Activated T-cell treated with anti-CD3 and anti-CD28 coated beads, Interleukin-2, amount 50 U/mL, for 72 hours (primary cell): ENCODE data around the gene ACSF2. TPM values are rescaled to one million over a fixed set of nuclear protein-coding genes. Genes with fewer than 3 reads are reported as not detected.
A peak's percentile ranks its signal among the peaks of the same experiment; 100 is the strongest.

ENCODE experiments used
- ATAC-seq, 2 donors: fragments of 150-1000 bp; cut with Tn5 transposase; replicated peaks in 1 of 2; 2 replicates each; pipeline ENCODE4 v1.10.0; 2021; ENCODE audit warnings: moderate library complexity in 2 of 2, mild to moderate bottlenecking in 1 of 2
- DNase-seq, 2 donors: peaks; one replicate each; pipeline ENCODE4 v3.0.0; 2021 to 2022; ENCODE audit warnings: mixed read lengths in 1 of 2
- H3K27ac Mint-ChIP-seq: one replicate; pipeline ENCODE4 v1.8.0; 2022; ENCODE audit warnings: mild to moderate bottlenecking, moderate library complexity, mixed read lengths
- H3K27me3 Mint-ChIP-seq: one replicate; pipeline ENCODE4 v1.8.0; 2022; ENCODE audit warnings: low read depth, mixed read lengths
- H3K36me3 Mint-ChIP-seq, 2 donors: one replicate each; pipeline ENCODE4 v1.8.0; 2022; ENCODE audit warnings: mixed read lengths in 2 of 2, mild to moderate bottlenecking in 1 of 2; ENCODE audit not compliant: insufficient read depth in 2 of 2
- H3K4me1 Mint-ChIP-seq: one replicate; pipeline ENCODE4 v1.8.0; 2022; ENCODE audit warnings: low read depth, mixed read lengths
- H3K4me3 Mint-ChIP-seq, 2 donors: one replicate each; pipeline ENCODE4 v1.8.0; 2022; ENCODE audit warnings: mild to moderate bottlenecking in 2 of 2, mixed read lengths in 2 of 2, moderate library complexity in 2 of 2
- H3K9me3 Mint-ChIP-seq, 2 donors: one replicate each; pipeline ENCODE4 v1.8.0; 2022; ENCODE audit warnings: mixed read lengths in 2 of 2
- total RNA-seq, 2 donors: library from RNA; stranded (reverse); gene quantifications; one replicate each; pipeline ENCODE4 v1.2.3, GENCODE V29; 2022

Gene ACSF2, protein sequence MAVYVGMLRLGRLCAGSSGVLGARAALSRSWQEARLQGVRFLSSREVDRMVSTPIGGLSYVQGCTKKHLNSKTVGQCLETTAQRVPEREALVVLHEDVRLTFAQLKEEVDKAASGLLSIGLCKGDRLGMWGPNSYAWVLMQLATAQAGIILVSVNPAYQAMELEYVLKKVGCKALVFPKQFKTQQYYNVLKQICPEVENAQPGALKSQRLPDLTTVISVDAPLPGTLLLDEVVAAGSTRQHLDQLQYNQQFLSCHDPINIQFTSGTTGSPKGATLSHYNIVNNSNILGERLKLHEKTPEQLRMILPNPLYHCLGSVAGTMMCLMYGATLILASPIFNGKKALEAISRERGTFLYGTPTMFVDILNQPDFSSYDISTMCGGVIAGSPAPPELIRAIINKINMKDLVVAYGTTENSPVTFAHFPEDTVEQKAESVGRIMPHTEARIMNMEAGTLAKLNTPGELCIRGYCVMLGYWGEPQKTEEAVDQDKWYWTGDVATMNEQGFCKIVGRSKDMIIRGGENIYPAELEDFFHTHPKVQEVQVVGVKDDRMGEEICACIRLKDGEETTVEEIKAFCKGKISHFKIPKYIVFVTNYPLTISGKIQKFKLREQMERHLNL
- total RNA-seq, result 10 to 100 TPM; 30.2 to 43.0 TPM

DNA sequence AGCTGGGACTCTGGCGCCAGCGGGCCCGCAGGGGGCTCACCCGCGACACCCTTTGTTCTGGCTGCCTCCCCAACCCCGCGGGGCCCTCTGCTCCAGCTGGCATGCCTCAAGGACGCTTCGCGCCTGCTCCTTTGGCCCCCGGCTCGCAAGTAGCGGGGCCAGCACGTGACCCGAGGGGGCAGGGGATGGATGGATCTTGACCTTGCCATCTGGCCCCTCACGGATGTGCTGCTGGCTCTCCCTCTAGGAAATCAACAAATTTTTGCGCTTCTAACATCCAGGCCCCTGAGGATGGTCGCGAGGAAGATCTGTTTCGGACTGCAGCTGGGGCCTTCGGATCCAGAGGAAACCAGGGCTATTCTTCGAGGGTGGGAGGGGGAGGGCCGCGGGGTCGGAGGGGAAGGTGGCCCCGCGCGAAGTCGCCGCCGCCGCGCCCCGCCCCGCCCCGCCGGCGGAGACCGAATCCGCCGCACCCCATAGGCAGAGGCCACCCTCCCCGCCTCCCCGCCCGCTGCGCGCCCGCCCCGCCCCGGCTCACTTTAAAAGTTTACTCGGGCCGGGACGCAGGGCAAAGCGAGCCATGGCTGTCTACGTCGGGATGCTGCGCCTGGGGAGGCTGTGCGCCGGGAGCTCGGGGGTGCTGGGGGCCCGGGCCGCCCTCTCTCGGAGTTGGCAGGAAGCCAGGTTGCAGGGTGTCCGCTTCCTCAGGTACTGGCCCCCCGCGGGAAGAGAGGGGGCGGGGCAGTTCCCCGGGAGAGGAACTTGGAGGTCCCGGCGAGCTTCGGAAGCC lies at the start of gene ACSF2:
TSS of gene ACSF2 (plus strand) at position 537 of the 790 bp plus-strand sequence. CDS start at position 581, 44 bp downstream.
- peak; percentile 90 to 91 for ATAC-seq
- Mint-ChIP-seq H3K9me3 (no peaks in the 10 kb centered on the region), H3K36me3 (no peaks in the 10 kb centered on the region), H3K27ac (peak within 1 kb of the TSS; percentile 38), H3K4me1 (peaks cover 39% of the 10 kb centered on the region), H3K27me3 (no peaks in the 10 kb centered on the region), H3K4me3 (peak within 1 kb of the TSS; percentile 93 to 95)
- DNase-seq, result peak; percentile 81 to 82

DNA sequence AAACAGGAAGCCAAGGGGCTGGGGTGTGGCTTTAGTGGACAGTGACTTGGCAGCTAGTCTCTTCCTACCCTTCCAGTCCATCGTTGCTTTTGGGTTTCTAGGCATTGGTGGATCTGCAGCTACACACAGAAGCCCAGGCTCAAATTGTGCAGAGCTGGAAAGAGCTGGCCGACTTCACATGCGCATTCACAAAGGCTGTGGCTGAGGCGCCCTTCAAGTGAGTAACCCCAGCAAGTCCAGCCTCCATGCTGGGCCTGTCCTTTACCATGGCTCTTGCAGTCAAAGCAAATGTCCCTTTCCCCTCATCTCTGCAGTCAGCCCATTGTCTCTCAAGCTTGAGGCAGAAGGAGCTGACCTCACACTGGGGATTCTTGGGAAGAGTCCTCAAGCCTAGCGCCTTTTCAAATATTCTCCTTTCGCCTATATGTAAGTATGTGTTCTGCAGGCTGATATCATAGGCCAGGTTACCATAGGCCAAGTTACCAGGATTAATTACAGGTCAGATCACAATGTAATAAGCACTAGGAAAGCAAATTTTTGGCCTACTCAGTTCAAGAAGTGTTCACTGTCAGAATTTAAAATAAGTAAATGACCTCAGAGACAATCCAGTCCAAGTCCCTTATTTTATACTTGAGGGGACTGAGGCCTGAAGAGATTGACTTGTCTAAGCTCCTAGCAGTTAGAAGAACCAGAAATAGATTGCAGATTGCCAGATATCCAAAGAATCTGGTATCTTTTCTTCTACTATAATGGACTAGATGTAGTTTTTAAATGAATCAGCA lies 46.5 kb upstream of the ACSF2 start:
- Mint-ChIP-seq H3K27ac (no peak overlapping the region), H3K36me3 (peaks cover 8 to 28% of the 10 kb centered on the region in 2 donors)
- DNase-seq, result no peak

DNA sequence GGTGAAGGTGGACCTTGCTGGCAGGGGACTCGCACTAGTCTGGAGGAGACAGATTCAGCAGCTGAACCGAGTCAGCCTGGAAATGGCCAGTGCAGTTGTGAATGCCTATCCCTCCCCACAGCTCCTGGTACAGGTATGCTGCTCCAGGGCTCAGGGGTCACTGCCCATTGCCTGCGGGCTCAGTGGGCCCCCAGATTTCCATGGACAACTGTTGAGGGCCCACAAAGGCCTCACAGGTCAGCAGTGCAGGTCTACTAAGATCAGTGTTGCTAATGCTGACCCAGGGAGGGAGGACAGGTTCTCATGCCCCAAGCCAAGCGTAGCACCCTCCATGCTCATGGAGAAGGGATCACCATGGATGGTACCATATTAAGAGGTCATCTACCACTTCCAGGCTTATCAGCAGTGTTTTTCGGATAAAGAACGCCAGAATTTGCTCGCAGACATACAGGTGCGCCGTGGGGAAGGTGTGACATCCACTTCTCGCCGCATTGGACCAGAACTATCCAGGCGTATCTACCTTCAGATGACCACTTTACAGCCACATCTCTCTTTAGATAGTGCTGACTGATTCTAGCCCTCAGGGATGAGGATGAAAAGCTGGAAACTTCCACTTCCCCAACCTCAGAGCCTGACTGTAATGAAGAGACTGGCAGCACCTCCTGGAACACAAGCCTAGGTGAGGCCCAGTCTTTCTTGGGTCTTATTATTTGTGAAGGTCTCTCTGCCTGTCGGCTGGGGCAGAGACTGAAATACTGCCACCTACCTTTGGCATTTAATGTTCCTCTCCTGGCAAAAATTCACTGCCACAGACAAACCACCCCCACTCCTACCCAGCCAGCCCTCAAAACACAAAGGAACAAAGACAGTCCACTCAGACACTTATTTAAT lies 45.4 kb upstream of the ACSF2 start:
- no peaks in the 10 kb centered on the region for H3K9me3 Mint-ChIP-seq
- peaks cover 7 to 30% of the 10 kb centered on the region in 2 donors for H3K36me3 Mint-ChIP-seq
- no peak overlapping the region for H3K4me3 Mint-ChIP-seq
- DNase-seq, result no peak
- ATAC-seq, result no peak
- H3K27ac Mint-ChIP-seq, result no peak overlapping the region
- no peaks in the 10 kb centered on the region for H3K4me1 Mint-ChIP-seq
- no peaks in the 10 kb centered on the region for H3K27me3 Mint-ChIP-seq

More for the DNA sequence above, 46.5 kb upstream of the ACSF2 start:
- no peaks in the 10 kb centered on the region for H3K9me3 Mint-ChIP-seq
- no peaks in the 10 kb centered on the region for H3K27me3 Mint-ChIP-seq
- no peak for ATAC-seq
- no peak overlapping the region for H3K4me3 Mint-ChIP-seq
- no peaks in the 10 kb centered on the region for H3K4me1 Mint-ChIP-seq

DNA sequence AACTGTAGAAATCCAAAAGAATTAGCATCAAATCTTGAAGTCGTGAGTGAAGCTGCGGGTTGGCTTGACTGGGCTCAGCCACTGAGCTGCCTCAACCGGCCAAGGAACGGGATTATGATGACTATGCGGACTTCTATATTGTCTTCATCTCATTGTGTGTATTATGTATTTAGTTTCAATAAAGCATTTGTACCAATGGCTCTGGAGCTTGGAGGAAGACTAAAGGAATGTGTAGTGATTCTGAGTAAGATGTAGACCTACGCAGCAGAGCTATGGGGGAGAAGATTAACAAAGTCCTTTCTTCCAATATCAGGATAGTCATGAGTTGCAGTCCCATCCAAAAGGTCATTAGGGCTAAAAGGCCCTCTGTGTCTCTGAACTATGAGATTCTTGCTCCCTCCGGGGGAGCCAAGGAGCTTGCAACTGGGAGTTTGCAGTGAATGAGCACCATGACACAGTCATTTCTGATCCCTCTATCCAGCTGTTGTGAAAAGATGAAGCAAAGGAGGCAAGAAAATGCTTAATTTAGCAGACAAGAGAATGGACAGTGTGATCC lies 44.7 kb upstream of the ACSF2 start:
- H3K9me3 Mint-ChIP-seq, result no peaks in the 10 kb centered on the region
- no peak for ATAC-seq

DNA sequence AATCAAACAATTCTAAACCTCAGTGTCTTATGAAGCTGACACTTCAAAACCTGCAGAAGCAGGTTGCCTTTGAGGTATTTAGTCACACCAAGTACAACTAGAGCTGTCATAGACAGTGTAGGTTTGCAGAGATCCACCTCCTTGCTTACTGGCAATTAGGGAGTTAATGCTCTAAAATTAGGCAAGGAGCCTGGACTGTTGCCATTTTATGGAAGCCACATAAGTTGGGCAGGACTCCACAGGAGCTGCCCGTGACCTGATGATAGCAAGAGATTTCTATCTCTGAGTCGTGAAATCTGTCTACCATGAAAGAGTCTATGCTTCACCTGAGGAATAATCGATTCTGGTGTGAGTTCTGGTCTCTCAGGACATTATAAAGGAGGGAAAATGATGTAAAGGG lies 44.1 kb upstream of the ACSF2 start:
- Mint-ChIP-seq H3K27ac (peak overlapping the region; percentile 8), H3K4me3 (no peak overlapping the region), H3K9me3 (no peaks in the 10 kb centered on the region), H3K27me3 (no peaks in the 10 kb centered on the region), H3K4me1 (no peaks in the 10 kb centered on the region), H3K36me3 (peaks cover 6 to 34% of the 10 kb centered on the region in 2 donors)
- no peak for ATAC-seq
- DNase-seq, result no peak

More for the DNA sequence above, 44.7 kb upstream of the ACSF2 start:
- H3K27ac Mint-ChIP-seq, result no peak overlapping the region
- no peak for DNase-seq
- H3K27me3 Mint-ChIP-seq, result no peaks in the 10 kb centered on the region
- no peaks in the 10 kb centered on the region for H3K4me1 Mint-ChIP-seq
- H3K36me3 Mint-ChIP-seq, result peaks cover 6 to 28% of the 10 kb centered on the region in 2 donors
- H3K4me3 Mint-ChIP-seq, result no peak overlapping the region

DNA sequence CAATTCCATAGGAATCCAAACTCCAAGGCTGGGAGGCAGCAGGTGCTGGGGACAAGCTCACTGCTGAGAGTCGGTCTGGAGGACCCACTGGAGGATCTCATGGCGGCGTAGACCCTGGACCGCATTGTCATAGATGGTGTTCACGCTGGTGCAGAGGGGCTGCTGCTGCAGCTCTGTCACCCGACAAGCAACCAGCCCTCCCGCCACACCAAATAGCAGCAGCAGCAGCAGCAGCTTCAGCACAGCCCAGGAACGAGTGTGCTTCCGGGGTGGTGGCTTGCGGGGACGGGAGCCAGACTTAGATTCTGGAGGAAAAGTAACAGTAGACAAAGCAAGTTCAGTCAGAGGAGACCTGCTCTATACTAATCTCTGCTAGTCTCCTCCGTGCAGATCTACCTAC lies 43.1 kb upstream of the ACSF2 start:
- Mint-ChIP-seq H3K27me3 (no peaks in the 10 kb centered on the region), H3K4me3 (no peak overlapping the region), H3K4me1 (no peaks in the 10 kb centered on the region), H3K36me3 (peaks cover 7 to 38% of the 10 kb centered on the region in 2 donors), H3K27ac (no peak overlapping the region), H3K9me3 (no peaks in the 10 kb centered on the region)
- no peak for DNase-seq
- no peak for ATAC-seq

DNA sequence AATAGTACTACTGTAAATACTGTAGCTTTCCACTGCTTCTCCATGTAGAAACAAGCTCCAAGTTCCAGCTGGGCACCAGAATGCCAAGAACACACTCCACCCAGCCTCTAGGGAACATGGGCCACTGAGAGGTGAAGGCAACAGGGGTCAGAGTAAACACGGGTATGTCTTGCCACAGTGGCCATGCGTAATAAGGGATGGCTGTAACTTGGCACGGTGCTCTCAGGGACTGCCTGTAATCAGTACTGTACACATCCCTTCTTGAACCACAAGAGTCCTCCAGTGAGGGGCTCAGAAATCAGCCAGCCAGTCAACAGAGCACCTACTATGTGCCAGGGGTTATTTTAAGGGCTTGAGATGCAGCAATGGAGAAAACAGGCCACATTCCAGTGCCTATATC lies 39.5 kb upstream of the ACSF2 start:
- H3K36me3 Mint-ChIP-seq, result peaks cover 9 to 39% of the 10 kb centered on the region in 2 donors
- H3K4me3 Mint-ChIP-seq, result no peak overlapping the region
- DNase-seq (no peak), ATAC-seq (no peak)
- no peak overlapping the region for H3K27ac Mint-ChIP-seq
- no peaks in the 10 kb centered on the region for H3K4me1 Mint-ChIP-seq
- H3K27me3 Mint-ChIP-seq, result no peaks in the 10 kb centered on the region
- H3K9me3 Mint-ChIP-seq, result no peaks in the 10 kb centered on the region

DNA sequence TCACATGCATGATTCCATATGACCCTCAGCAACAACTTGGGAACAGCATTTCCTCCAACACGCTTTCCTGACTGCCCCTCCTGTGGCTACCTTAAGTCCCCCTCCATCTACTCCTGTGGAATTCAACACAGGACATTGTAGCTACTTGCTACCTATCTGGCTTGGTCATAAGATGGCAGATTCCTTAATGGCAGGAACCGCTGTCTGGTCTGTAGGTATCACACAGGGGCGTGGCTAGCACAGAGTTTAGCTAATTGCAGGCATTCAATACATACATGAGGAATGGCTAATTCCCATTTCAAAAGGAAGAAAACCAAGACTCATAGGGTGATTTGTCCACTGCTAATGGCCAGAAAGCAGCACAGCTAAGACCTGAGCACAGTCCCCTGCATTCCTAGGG lies 37.3 kb upstream of the ACSF2 start:
- Mint-ChIP-seq H3K4me1 (peaks cover 6% of the 10 kb centered on the region), H3K36me3 (peaks cover 10 to 35% of the 10 kb centered on the region in 2 donors), H3K27ac (no peak overlapping the region), H3K27me3 (no peaks in the 10 kb centered on the region), H3K9me3 (no peaks in the 10 kb centered on the region), H3K4me3 (no peak overlapping the region)
- DNase-seq (no peak), ATAC-seq (no peak)

DNA sequence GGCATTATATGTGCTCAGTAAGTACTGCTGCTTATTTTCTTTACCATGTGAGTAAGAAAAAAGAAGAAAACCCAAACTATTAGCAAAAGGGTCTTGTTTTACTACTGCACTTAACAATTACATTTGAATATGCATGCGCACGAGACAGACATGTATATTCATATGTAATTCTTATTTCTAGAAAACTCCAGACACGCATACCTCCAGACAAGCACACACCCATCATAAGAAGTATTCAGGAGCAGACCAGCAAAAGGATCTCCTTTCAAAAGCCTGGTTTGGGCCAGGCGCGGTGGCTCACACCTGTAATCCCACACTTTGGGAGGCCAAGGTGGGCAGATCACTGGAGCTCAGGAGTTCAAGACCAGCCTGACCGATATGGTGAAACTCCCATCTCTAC lies 36.5 kb upstream of the ACSF2 start:
- no peak for ATAC-seq
- no peak overlapping the region for H3K27ac Mint-ChIP-seq

DNA sequence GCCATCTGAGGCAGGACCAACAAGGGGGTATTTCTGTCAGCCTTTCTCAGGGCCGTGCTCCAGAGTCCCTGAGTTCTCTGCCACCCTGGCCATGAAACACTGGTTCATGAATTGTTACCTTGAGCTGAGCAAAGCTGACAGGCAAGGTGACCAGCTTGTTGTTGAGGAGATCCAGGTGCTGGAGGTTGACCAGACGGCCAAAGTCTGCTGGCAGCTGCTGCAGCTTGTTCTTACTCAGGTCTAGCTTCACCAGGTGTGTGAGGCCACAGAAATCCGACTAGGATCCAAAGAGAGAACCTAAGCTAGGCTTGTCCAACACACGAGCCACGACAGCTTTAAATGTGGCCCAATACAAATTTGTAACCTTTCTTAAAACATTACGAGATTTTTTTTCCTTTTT lies 33.4 kb upstream of the ACSF2 start:
- no peak overlapping the region for H3K27ac Mint-ChIP-seq
- peaks cover 13 to 26% of the 10 kb centered on the region in 2 donors for H3K36me3 Mint-ChIP-seq
- no peak for DNase-seq
- no peaks in the 10 kb centered on the region for H3K9me3 Mint-ChIP-seq
- H3K4me1 Mint-ChIP-seq, result peaks cover 34% of the 10 kb centered on the region
- no peak for ATAC-seq
- no peak overlapping the region for H3K4me3 Mint-ChIP-seq
- H3K27me3 Mint-ChIP-seq, result no peaks in the 10 kb centered on the region

More for the DNA sequence above, 36.5 kb upstream of the ACSF2 start:
- Mint-ChIP-seq H3K36me3 (peaks cover 13 to 39% of the 10 kb centered on the region in 2 donors), H3K4me1 (peaks cover 12% of the 10 kb centered on the region), H3K27me3 (no peaks in the 10 kb centered on the region), H3K9me3 (no peaks in the 10 kb centered on the region), H3K4me3 (no peak overlapping the region)
- no peak for DNase-seq

DNA sequence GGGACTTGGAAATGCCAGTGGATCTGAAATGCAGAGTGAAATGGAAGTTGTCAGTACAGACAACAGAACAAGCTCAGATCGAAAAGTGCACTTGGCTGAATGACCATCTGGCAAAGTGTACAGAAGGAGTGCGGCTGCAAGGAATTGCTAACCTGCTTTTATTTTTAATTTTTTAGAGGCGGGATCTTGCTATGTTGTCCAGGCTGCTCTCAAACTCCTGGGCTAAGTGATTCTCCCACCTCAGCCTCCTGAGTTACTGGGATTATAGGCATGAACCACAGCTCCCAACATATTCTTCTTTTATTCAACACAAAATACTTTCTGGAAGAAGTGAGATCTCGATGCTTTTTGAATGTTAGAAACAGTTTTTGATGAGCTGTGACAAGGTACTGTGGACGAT lies 32.3 kb upstream of the ACSF2 start:
- Mint-ChIP-seq H3K9me3 (no peaks in the 10 kb centered on the region), H3K4me3 (no peak overlapping the region), H3K27me3 (no peaks in the 10 kb centered on the region), H3K36me3 (peaks cover 7 to 26% of the 10 kb centered on the region in 2 donors), H3K4me1 (peaks cover 38% of the 10 kb centered on the region), H3K27ac (no peak overlapping the region)
- ATAC-seq (no peak), DNase-seq (no peak)
